Progenitor cell of endocrine pancreas (in vitro differentiated cells): Measurements from ENCODE around the gene WNT3. TPM values are rescaled to one million over a fixed set of nuclear protein-coding genes. Genes with fewer than 3 reads are reported as not detected.
A peak's percentile ranks its signal among the peaks of the same experiment; 100 is the strongest.

Experiments
- DNase-seq: peaks from one replicate; pipeline ENCODE4 v3.0.0; 2021; ENCODE audit warnings: low spot score; ENCODE audit not compliant: unreplicated experiment
- H3K27ac Mint-ChIP-seq: 2 replicates; pipeline ENCODE4 v1.8.0; 2021; ENCODE audit warnings: mild to moderate bottlenecking, moderate library complexity, mixed read lengths
- H3K27me3 Mint-ChIP-seq: 2 replicates; pipeline ENCODE4 v1.8.0; 2021; ENCODE audit warnings: mixed read lengths
- H3K36me3 Mint-ChIP-seq: 2 replicates; pipeline ENCODE4 v1.8.0; 2022; ENCODE audit warnings: mixed read lengths; ENCODE audit not compliant: insufficient read depth
- H3K4me1 Mint-ChIP-seq: 2 replicates; pipeline ENCODE4 v1.8.0; 2021; ENCODE audit warnings: low read depth, mixed read lengths
- H3K4me3 Mint-ChIP-seq: 2 replicates; pipeline ENCODE4 v1.8.0; 2021; ENCODE audit warnings: low read depth, mild to moderate bottlenecking, moderate library complexity, mixed read lengths
- H3K9me3 Mint-ChIP-seq: 2 replicates; pipeline ENCODE4 v1.8.0; 2021; ENCODE audit warnings: low read depth, mixed read lengths
- CTCF ChIP-seq: fragments of 200-600 bp; sonication (generic); IDR thresholded peaks from one replicate; pipeline ENCODE4 v1.5.0; 2021; ENCODE audit warnings: antibody characterized with exemption, mild to moderate bottlenecking; ENCODE audit not compliant: unreplicated experiment
- total RNA-seq: library from RNA; stranded (reverse); gene quantifications from 2 replicates; pipeline ENCODE4 v1.2.1, GENCODE V29; 2021

Gene WNT3
- total RNA-seq, 1 donor from 2014 or later, result 7.2 TPM

GRCh38 chr17:46766493-46767491 is 51.7 kb downstream of the WNT3 start:
- Mint-ChIP-seq H3K4me3 (no peak overlapping the region), H3K9me3 (no peaks in the 10 kb centered on the region), H3K27ac (peak overlapping the region; percentile 41), H3K4me1 (peaks cover 7% of the 10 kb centered on the region), H3K36me3 (peaks cover 6% of the 10 kb centered on the region), H3K27me3 (no peaks in the 10 kb centered on the region)
- DNase-seq, result no peak
- TF ChIP-seq CTCF, result no peak

GRCh38 chr17:46765453-46765852 is 53.0 kb downstream of the WNT3 start:
- Mint-ChIP-seq H3K9me3 (no peaks in the 10 kb centered on the region), H3K36me3 (peaks cover 6% of the 10 kb centered on the region), H3K4me3 (no peak overlapping the region), H3K27me3 (no peaks in the 10 kb centered on the region), H3K4me1 (peaks cover 4% of the 10 kb centered on the region), H3K27ac (no peak overlapping the region)
- no peak for DNase-seq
- TF ChIP-seq CTCF, result no peak

GRCh38 chr17:46764709-46765401 is 53.6 kb downstream of the WNT3 start:
- Mint-ChIP-seq H3K27ac (no peak overlapping the region), H3K4me3 (no peak overlapping the region), H3K36me3 (peaks cover 6% of the 10 kb centered on the region), H3K4me1 (peaks cover 4% of the 10 kb centered on the region), H3K9me3 (no peaks in the 10 kb centered on the region), H3K27me3 (no peaks in the 10 kb centered on the region)
- no peak for TF ChIP-seq CTCF
- no peak for DNase-seq

GRCh38 chr17:46764000-46764708 is 54.3 kb downstream of the WNT3 start:
- H3K27me3 Mint-ChIP-seq, result no peaks in the 10 kb centered on the region
- H3K4me1 Mint-ChIP-seq, result peaks cover 6% of the 10 kb centered on the region
- H3K27ac Mint-ChIP-seq, result no peak overlapping the region
- TF ChIP-seq CTCF, result no peak
- H3K36me3 Mint-ChIP-seq, result peaks cover 6% of the 10 kb centered on the region
- no peaks in the 10 kb centered on the region for H3K9me3 Mint-ChIP-seq
- H3K4me3 Mint-ChIP-seq, result no peak overlapping the region
- DNase-seq, result no peak

- Mint-ChIP-seq H3K27ac (no peak overlapping the region), H3K4me3 (no peak overlapping the region), H3K27me3 (no peaks in the 10 kb centered on the region), H3K36me3 (peaks cover 6% of the 10 kb centered on the region), H3K9me3 (no peaks in the 10 kb centered on the region), H3K4me1 (peaks cover 11% of the 10 kb centered on the region)
- no peak for DNase-seq
- TF ChIP-seq CTCF, result no peak
Observed at GRCh38 chr17:46763416-46763815, 55.1 kb downstream of the WNT3 start.
